Endothelial cell of umbilical vein (primary cell): ENCODE results near the gene BLZF1. TPM values are rescaled to one million over a fixed set of nuclear protein-coding genes. Genes with fewer than 3 reads are reported as not detected.

Source experiments
- BruUV-seq: library from RNA; stranded (reverse); fragments of 400-500 nt; replicated peaks from 2 replicates; lab custom pipeline; 2021; lab: Mats Ljungman, UMichigan
- CTCF ChIA-PET: fragments of 300-600, 350-600 bp; sonication (Branson Sonifier 250); formaldehyde crosslinking; loops from one replicate; lab custom pipeline; 2021; ENCODE audit warnings: antibody characterized with exemption, inconsistent platforms; lab: Charles Lee
- POLR2A ChIA-PET: fragments of 300-600, 350-600 bp; sonication (Branson Sonifier 250); formaldehyde crosslinking; loops from one replicate; lab custom pipeline; 2021; ENCODE audit warnings: antibody characterized with exemption, inconsistent platforms; lab: Charles Lee
- DNase-seq: peaks from one replicate; pipeline ENCODE4 v3.0.0-alpha.2; 2011; ENCODE audit warnings: low read depth, low spot score
- FAIRE-seq: peaks from 2 replicates; lab custom pipeline; 2011; peaks lifted over from hg19 to GRCh38; lab: Jason Lieb, UNC
- H2AFZ ChIP-seq: 2 replicates; pipeline ENCODE4 v1.6.0; 2012; ENCODE audit warnings: low read depth, low read length, control low read depth, inconsistent platforms
- H3K27ac ChIP-seq: 2 replicates; pipeline ENCODE4 v1.5.1; 2011; ENCODE audit warnings: low read depth, mild to moderate bottlenecking, control low read depth, low read length, moderate library complexity; ENCODE audit not compliant: insufficient read depth
- H3K27me3 ChIP-seq, 2 experiments: 2 replicates each; pipeline versions ENCODE4 v1.6.0 to v1.6.1; 2011; ENCODE audit warnings: low read length in 2 of 2, mixed read lengths in 1 of 2; ENCODE audit not compliant: control insufficient read depth in 2 of 2, insufficient read depth in 2 of 2
- H3K36me3 ChIP-seq, 2 experiments: 2 replicates in 1 of 2; 3 replicates in 1 of 2; pipeline ENCODE4 v1.5.1; 2011; ENCODE audit warnings: low read length in 2 of 2, mild to moderate bottlenecking in 1 of 2, moderate library complexity in 1 of 2; ENCODE audit not compliant: control insufficient read depth in 2 of 2, insufficient read depth in 2 of 2; ENCODE audit errors: extremely low read depth in 1 of 2
- H3K4me1 ChIP-seq: 3 replicates; pipeline ENCODE4 v1.5.1; 2011; ENCODE audit warnings: mild to moderate bottlenecking, low read length; ENCODE audit not compliant: control insufficient read depth, insufficient read depth; ENCODE audit errors: extremely low read depth
- H3K4me2 ChIP-seq: 2 replicates; pipeline ENCODE4 v1.6.1; 2011; ENCODE audit warnings: low read length, control low read depth, mixed read lengths; ENCODE audit not compliant: insufficient read depth
- H3K4me3 ChIP-seq, 3 experiments: fragments of 200-600 bp in 1 of 3; sonication (generic), shearing (Covaris generic) in 1 of 3; replicated peaks in 1 of 3; 2 replicates each; pipeline ENCODE4 v1.5.1; 2011 to 2016; ENCODE audit warnings: control low read depth in 3 of 3, low read length in 3 of 3, mild to moderate bottlenecking in 2 of 3, inconsistent platforms in 1 of 3, low read depth in 1 of 3, moderate library complexity in 1 of 3; ENCODE audit not compliant: insufficient read depth in 1 of 3
- H3K79me2 ChIP-seq: 2 replicates; pipeline ENCODE4 v1.6.0; 2012; ENCODE audit warnings: low read length, inconsistent platforms; ENCODE audit not compliant: control insufficient read depth, insufficient read depth
- H3K9ac ChIP-seq: replicated peaks from 2 replicates; pipeline ENCODE3; 2011; ENCODE audit warnings: low read length, control low read depth; ENCODE audit not compliant: insufficient read depth; ENCODE audit errors: extremely low read depth
- H3K9me1 ChIP-seq: replicated peaks from 3 replicates; pipeline ENCODE4 v1.6.0; 2011; ENCODE audit warnings: mild to moderate bottlenecking, low read length; ENCODE audit not compliant: control insufficient read depth, insufficient read depth; ENCODE audit errors: extremely low read depth
- H3K9me3 ChIP-seq: replicated peaks from 2 replicates; pipeline ENCODE4 v1.5.1; 2012; ENCODE audit warnings: low read length, inconsistent platforms; ENCODE audit not compliant: control insufficient read depth, insufficient read depth
- H4K20me1 ChIP-seq: replicated peaks from 2 replicates; pipeline ENCODE3; 2011; ENCODE audit warnings: mild to moderate bottlenecking, low read length; ENCODE audit not compliant: control insufficient read depth, insufficient read depth; ENCODE audit errors: extremely low read depth
- EZH2 ChIP-seq: IDR thresholded peaks from 2 replicates; pipeline ENCODE4 v1.6.1; 2012; ENCODE audit warnings: borderline replicate concordance, low read depth, mild to moderate bottlenecking, moderate library complexity, low read length, inconsistent platforms; ENCODE audit not compliant: severe bottlenecking
- FOS ChIP-seq: IDR thresholded peaks from 2 replicates; pipeline ENCODE4 v1.6.1; 2011; ENCODE audit warnings: mild to moderate bottlenecking, low read length, moderate library complexity, borderline replicate concordance; ENCODE audit not compliant: insufficient read depth
- GATA2 ChIP-seq: IDR thresholded peaks from 2 replicates; pipeline ENCODE4 v1.7.0; 2011; ENCODE audit warnings: low read depth, mild to moderate bottlenecking, moderate library complexity, mixed read lengths, low read length; ENCODE audit not compliant: insufficient read length, insufficient read depth
- JUN ChIP-seq: IDR thresholded peaks from 2 replicates; pipeline ENCODE4 v1.6.1; 2011; ENCODE audit warnings: borderline replicate concordance, low read depth; ENCODE audit not compliant: insufficient read length, insufficient read depth
- MYC ChIP-seq: IDR thresholded peaks from one replicate; pipeline ENCODE4 v1.6.1; 2011; ENCODE audit warnings: mild to moderate bottlenecking, low read depth, low read length
- POLR2A ChIP-seq: IDR thresholded peaks from 2 replicates; pipeline ENCODE4 v1.6.1; 2012; ENCODE audit warnings: low read depth, mild to moderate bottlenecking, control low read depth, low read length
- POLR2AphosphoS5 ChIP-seq: IDR thresholded peaks from 2 replicates; pipeline ENCODE4 v1.6.1; 2012; ENCODE audit warnings: low read depth, mild to moderate bottlenecking, control low read depth, low read length, moderate library complexity; ENCODE audit not compliant: insufficient read depth
- dilution Hi-C: fragments of 300-500 bp; cut with MboI; formaldehyde crosslinking; loops from one replicate; pipeline ENCODE4 v1.15.0; 2019; ENCODE audit warnings: low sequenced_read_pairs; ENCODE audit not compliant: extremely low pct_ligation_motif_present
- intact Hi-C: fragments of 100-400 bp; cut with micrococcal nuclease; formaldehyde crosslinking; loops from one replicate; pipeline ENCODE4 v1.10.0; 2022
- polyA plus RNA-seq, 4 experiments: library from polyadenylated mRNA; depleted of rRNA in 3 of 4; stranded (reverse) in 3 of 4; unstranded in 1 of 4; fragments of >200 nt; gene quantifications; 2 replicates each; pipeline versions ENCODE4 v1.2.1 to v1.2.3, GENCODE V29; 2011 to 2012; ENCODE audit warnings: missing spikeins in 1 of 4
- total RNA-seq: library from RNA; stranded (reverse); gene quantifications from 2 replicates; pipeline ENCODE4 v1.2.3, GENCODE V29; 2021
- TF ChIP-seq, protein P1 (sequence below), 2 donors: IDR thresholded peaks; 1 replicate in 1 of 2; 2 replicates in 1 of 2; pipeline ENCODE4 v1.5.1; 2011; ENCODE audit warnings: low read length in 2 of 2, mild to moderate bottlenecking in 2 of 2, moderate library complexity in 2 of 2, control low read depth in 1 of 2, inconsistent platforms in 1 of 2, low read depth in 1 of 2; ENCODE audit not compliant: insufficient read depth in 1 of 2; ENCODE audit errors: extremely low read depth in 1 of 2
- TF ChIP-seq, protein P2 (sequence below): IDR thresholded peaks from 2 replicates; pipeline ENCODE4 v1.6.1; 2011; ENCODE audit not compliant: insufficient read depth, insufficient read length

BLZF1 gene
- total and polyA plus RNA-seq, 2 donors (not counting 3 experiments of a cell fraction or from before 2014, with no cell fraction given), result 4.4 to 19.7 TPM

DNA sequence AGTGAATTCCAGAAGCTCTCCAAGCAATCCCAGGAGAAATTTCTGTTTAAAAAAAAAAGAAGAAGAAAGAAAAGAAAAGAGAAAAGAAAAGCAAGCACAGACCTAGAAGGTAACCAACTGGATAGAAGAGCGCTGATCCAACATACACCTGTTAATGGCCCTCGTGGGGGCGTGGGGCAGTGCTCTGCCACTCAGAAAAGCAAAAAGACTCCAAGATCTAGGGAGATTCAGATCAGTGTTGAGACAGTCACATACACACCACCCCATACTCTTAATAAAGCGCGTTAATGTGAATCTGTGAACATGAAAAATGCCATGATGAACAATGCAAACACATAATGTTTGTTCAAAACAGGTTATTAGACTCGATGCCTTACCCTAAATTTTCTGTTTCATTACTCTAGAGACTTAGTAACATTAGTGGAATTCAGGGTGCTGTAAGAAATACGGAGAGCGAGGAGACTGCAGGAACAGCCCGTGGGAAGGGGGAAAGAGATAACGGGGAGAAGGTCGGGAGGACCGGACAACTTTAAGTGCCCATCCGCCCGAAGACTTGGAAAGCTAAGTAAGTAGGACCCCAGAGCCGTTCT is 804 bp upstream of the BLZF1 start:
- ChIA-PET CTCF (interaction anchor here (0.8 to 2.9 kb wide), 5 partner anchors 9 to 764 kb away, joined by 4 to 17 read pairs (median 14); no protein-coding TSS in a partner anchor), POLR2A (no interaction called here)
- peak overlapping the region; percentile 94 for H3K9ac ChIP-seq
- TF ChIP-seq, protein P1, sequence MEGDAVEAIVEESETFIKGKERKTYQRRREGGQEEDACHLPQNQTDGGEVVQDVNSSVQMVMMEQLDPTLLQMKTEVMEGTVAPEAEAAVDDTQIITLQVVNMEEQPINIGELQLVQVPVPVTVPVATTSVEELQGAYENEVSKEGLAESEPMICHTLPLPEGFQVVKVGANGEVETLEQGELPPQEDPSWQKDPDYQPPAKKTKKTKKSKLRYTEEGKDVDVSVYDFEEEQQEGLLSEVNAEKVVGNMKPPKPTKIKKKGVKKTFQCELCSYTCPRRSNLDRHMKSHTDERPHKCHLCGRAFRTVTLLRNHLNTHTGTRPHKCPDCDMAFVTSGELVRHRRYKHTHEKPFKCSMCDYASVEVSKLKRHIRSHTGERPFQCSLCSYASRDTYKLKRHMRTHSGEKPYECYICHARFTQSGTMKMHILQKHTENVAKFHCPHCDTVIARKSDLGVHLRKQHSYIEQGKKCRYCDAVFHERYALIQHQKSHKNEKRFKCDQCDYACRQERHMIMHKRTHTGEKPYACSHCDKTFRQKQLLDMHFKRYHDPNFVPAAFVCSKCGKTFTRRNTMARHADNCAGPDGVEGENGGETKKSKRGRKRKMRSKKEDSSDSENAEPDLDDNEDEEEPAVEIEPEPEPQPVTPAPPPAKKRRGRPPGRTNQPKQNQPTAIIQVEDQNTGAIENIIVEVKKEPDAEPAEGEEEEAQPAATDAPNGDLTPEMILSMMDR (IDR thresholded peaks at IDR 0.05; ENCODE audit: extremely low read depth in 1 of 2, insufficient read depth in 1 of 2, low read depth in 1 of 2, low read length in 2 of 2), result no peak
- no peaks in the 10 kb centered on the region for H3K9me1 ChIP-seq
- peaks cover 24% of the 10 kb centered on the region for H3K4me1 ChIP-seq
- peaks cover 41% of the 10 kb centered on the region for H3K79me2 ChIP-seq
- DNase-seq (no peak), FAIRE-seq (no peak)
- TSS peak; percentile 71 for BruUV-seq
- intact Hi-C loops, result loop anchor here (1.0 to 10.0 kb wide), 6 partner anchors 105 to 1652 kb away; partner anchors contain the start of genes METTL18 and TIPRL
- peak overlapping the region; percentile 82 for H2AFZ ChIP-seq
- H3K4me2 ChIP-seq, result peak overlapping the region; percentile 97
- peak overlapping the region; percentile 96 for H3K27ac ChIP-seq
- H4K20me1 ChIP-seq, result no peaks in the 10 kb centered on the region
- dilution Hi-C loops, result no loop called here
- H3K27me3 ChIP-seq, result no peaks in the 10 kb centered on the region
- peak overlapping the region; percentile 97 to 100 (median 98) for H3K4me3 ChIP-seq
- H3K9me3 ChIP-seq, result no peaks in the 10 kb centered on the region
- H3K36me3 ChIP-seq, result no peaks in the 10 kb centered on the region

DNA sequence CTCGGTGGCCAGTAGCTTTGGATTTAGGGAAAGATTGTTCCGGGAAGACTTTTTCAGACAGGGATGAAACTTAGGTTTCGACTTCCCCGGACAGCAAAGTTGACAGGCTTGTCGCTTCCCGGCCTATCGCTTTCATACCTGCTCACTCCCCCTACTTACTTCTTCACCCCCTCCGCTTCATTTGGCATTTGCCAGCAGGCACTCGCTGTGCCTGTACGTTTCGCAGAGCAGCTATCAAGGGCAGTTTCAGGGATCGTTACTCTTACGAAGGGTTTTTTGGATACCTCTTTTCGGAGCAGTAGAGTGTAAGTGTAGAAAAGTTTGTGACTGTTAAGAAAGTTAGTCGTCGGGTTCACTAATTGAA is 393 bp downstream of the BLZF1 start:
- BruUV-seq, result TSS peak; percentile 57
- dilution Hi-C loops, result no loop called here
- intact Hi-C loops, result loop anchor here (1.0 to 10.0 kb wide), 5 partner anchors 104 to 1654 kb away; partner anchors contain the start of gene METTL18
- TF ChIP-seq POLR2A (no peak), POLR2AphosphoS5 (no peak), MYC (no peak), JUN (no peak), GATA2 (no peak), EZH2 (no peak), FOS (no peak)
- TF ChIP-seq, protein P1 (IDR thresholded peaks at IDR 0.05; ENCODE audit: extremely low read depth in 1 of 2, insufficient read depth in 1 of 2, low read depth in 1 of 2, low read length in 2 of 2), result no peak
- TF ChIP-seq, protein P2, sequence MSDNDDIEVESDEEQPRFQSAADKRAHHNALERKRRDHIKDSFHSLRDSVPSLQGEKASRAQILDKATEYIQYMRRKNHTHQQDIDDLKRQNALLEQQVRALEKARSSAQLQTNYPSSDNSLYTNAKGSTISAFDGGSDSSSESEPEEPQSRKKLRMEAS, result no peak
- peak; percentile 51 for DNase-seq
- CTCF ChIA-PET, result interaction anchor here (0.8 to 2.9 kb wide), 9 partner anchors 10 to 765 kb away, joined by 3 to 17 read pairs (median 3); partner anchors contain the start of gene SLC19A2
- POLR2A ChIA-PET, result interaction anchor here (1.1 kb wide), 1 partner anchor 261 kb away, joined by 4 read pairs; no protein-coding TSS in a partner anchor
- Histone ChIP-seq H4K20me1 (no peaks in the 10 kb centered on the region), H3K4me2 (peak overlapping the region; percentile 97), H3K79me2 (peaks cover 42% of the 10 kb centered on the region), H3K9me3 (no peaks in the 10 kb centered on the region), H3K9ac (peak overlapping the region; percentile 94), H3K4me1 (peaks cover 15% of the 10 kb centered on the region), H3K4me3 (peak overlapping the region; percentile 97 to 100 (median 98)), H3K36me3 (peaks cover 0 to 2% of the 10 kb centered on the region in 2 experiments), H3K9me1 (no peaks in the 10 kb centered on the region), H2AFZ (peak overlapping the region; percentile 56), H3K27ac (peak overlapping the region; percentile 96), H3K27me3 (no peaks in the 10 kb centered on the region)
- no peak for FAIRE-seq
